Skeletal muscle tissue (tissue), 4 donors: ENCODE results near the gene GJC1. TPM values are rescaled to one million over a fixed set of nuclear protein-coding genes. Genes with fewer than 3 reads are reported as not detected.

Source experiments
- H3K27ac ChIP-seq: one replicate; pipeline ENCODE4 v1.7.0; 2013; ENCODE audit warnings: mild to moderate bottlenecking, low read depth, low read length, inconsistent platforms
- H3K27me3 ChIP-seq, 3 donors: one replicate each; pipeline ENCODE4 v1.7.0; 2013; ENCODE audit warnings: low read length in 3 of 3; ENCODE audit not compliant: control insufficient read depth in 3 of 3, insufficient read depth in 3 of 3
- H3K36me3 ChIP-seq, 3 donors: one replicate each; pipeline ENCODE4 v1.7.0; 2013; ENCODE audit warnings: low read length in 3 of 3; ENCODE audit not compliant: control insufficient read depth in 3 of 3, insufficient read depth in 3 of 3
- H3K4me1 ChIP-seq, 3 donors: one replicate each; pipeline ENCODE4 v1.7.0; 2013; ENCODE audit warnings: low read length in 3 of 3, mild to moderate bottlenecking in 3 of 3; ENCODE audit not compliant: control insufficient read depth in 3 of 3, insufficient read depth in 3 of 3
- H3K4me3 ChIP-seq, 3 donors: one replicate each; pipeline ENCODE4 v1.7.0; 2013; ENCODE audit warnings: low read length in 3 of 3
- H3K9ac ChIP-seq, 3 donors: one replicate each; pipeline ENCODE4 v1.7.0; 2013; ENCODE audit warnings: low read length in 3 of 3, mild to moderate bottlenecking in 3 of 3, moderate library complexity in 2 of 3, low read depth in 1 of 3
- H3K9me3 ChIP-seq, 3 donors: one replicate each; pipeline ENCODE4 v1.7.0; 2013; ENCODE audit warnings: low read length in 3 of 3; ENCODE audit not compliant: control insufficient read depth in 3 of 3
- total RNA-seq: library from RNA; depleted of rRNA; stranded (reverse); fragments of >200 nt; gene quantifications from one replicate; pipeline ENCODE4 v1.2.3, GENCODE V29; 2014
- donor health status: Osteomylitis.

The GJC1 gene
- total RNA-seq, 1 donor from 2014 or later = 24.5 TPM

DNA sequence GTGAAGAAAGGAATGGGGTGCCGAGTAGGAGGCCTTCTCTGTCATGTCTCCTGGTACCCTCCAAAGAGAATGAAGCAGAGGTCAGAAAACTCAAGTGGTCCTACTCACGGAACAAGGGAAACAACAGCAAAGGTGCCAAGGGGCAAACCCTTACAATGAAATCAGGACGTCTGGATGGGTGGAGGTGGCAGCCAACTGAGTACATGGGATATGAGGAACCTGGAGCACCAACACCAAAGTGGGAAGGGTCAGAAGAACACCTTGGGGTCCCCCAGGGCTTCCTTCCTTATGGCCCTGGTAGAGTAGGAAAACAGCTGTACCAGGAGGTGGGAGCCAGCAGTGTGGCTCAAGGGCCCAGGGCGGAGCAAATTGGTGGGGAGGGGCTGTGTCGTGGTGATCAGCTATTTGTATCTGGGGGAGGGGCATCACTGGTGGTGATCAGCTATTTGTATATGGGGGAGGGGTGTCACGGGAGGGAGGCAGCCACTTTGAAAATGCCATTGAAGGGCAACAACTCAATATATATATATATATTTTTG lies 18.2 kb upstream of the GJC1 start:
- Histone ChIP-seq H3K9me3 (no peaks in the 10 kb centered on the region), H3K9ac (peak overlapping the region in 1 of 3 donors; percentile 38), H3K4me3 (peak overlapping the region; percentile 13 to 36 (median 16)), H3K27me3 (peaks cover 0 to 3% (median 0%) of the 10 kb centered on the region in 3 donors), H3K4me1 (peaks cover 0 to 4% (median 4%) of the 10 kb centered on the region in 3 donors), H3K27ac (peak overlapping the region; percentile 30), H3K36me3 (peaks cover 20 to 28% (median 25%) of the 10 kb centered on the region in 3 donors)

DNA sequence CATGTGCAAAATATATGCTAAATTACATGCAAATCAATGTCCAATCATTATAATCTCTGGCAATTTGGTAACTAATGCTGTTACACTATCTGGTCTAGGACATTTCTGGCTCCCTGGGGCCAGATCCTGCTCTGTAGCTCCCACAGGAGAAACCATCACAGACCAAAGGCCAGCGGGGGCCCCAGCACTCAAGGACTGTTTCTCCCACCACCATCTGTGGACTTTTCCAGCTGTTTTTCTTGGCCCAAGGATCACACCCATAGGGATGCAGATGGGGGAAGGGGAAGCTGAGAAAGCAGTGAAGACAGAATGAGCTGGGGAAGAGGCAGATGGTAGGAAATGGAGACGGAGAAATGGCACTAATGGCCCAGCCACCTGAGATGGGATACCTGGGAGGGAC lies 17.5 kb upstream of the GJC1 start, which contains the start of gene HIGD1B:
Gene HIGD1B (plus strand): TSS at position 298 of the 400 bp plus-strand sequence. CDS start 270 bp downstream, outside the sequence.
- H3K27ac ChIP-seq = peak within 1 kb of the TSS; percentile 30
- H3K4me3 ChIP-seq = peak within 1 kb of the TSS; percentile 13 to 36 (median 16)
- H3K27me3 ChIP-seq = peaks cover 0 to 7% (median 0%) of the 10 kb centered on the region in 3 donors
- no peaks in the 10 kb centered on the region for H3K9me3 ChIP-seq
- H3K36me3 ChIP-seq = peaks cover 16 to 23% (median 18%) of the 10 kb centered on the region in 3 donors
- peaks cover 4 to 8% (median 4%) of the 10 kb centered on the region in 3 donors for H3K4me1 ChIP-seq
- peak within 1 kb of the TSS in 1 of 3 donors; percentile 38 for H3K9ac ChIP-seq

DNA sequence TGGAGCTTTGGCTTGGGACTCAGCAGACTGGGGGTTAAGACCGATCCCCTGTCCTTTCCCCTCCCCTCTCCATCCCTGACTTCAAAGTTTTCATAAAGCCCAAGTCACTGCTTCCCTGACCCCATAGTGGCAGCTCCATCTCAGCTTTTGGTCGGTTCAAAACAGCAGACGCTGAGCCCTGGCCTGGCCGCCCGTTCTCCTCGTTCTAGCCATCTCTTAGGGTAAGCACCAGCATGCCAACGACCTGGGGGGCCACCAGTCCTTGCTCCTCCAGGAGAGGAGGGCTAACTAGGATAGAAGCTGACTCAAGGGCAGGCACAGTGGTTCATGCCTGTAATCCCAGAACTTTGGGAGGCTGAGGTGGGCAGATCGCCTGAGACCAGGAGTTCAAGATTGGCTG lies 16.1 kb upstream of the GJC1 start:
- no peak overlapping the region for H3K27ac ChIP-seq

DNA sequence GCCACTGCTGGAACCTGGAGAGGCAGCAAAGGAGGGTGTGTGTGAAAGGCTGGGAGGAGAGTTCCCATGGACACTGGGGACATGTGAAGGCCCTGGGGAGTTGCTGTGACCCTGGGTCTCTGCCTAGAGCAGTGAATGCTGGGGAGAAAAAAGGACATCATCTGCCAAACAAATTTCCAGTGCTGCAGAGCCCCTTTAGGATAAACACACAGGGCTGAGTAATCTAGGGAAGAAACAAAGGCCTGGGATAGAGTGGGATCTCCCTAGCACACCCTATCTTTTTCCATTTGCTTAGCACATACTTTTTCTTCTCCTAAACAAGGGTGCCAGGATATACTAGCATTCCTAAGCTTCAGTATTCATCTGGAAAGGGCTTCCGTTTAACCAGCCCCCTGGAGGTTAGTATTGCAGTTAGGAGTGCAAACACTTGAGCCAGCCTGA lies 14.3 kb upstream of the GJC1 start:
- H3K9ac ChIP-seq = no peak overlapping the region
- no peaks in the 10 kb centered on the region for H3K36me3 ChIP-seq
- peaks cover 0 to 8% (median 0%) of the 10 kb centered on the region in 3 donors for H3K27me3 ChIP-seq
- no peak overlapping the region for H3K4me3 ChIP-seq
- peaks cover 0 to 6% (median 5%) of the 10 kb centered on the region in 3 donors for H3K4me1 ChIP-seq
- H3K27ac ChIP-seq = peak overlapping the region; percentile 25
- H3K9me3 ChIP-seq = no peaks in the 10 kb centered on the region

More for the DNA sequence above, 16.1 kb upstream of the GJC1 start:
- Histone ChIP-seq H3K9me3 (no peaks in the 10 kb centered on the region), H3K4me1 (peaks cover 4 to 9% (median 6%) of the 10 kb centered on the region in 3 donors), H3K27me3 (peaks cover 0 to 8% (median 0%) of the 10 kb centered on the region in 3 donors), H3K4me3 (no peak overlapping the region), H3K9ac (no peak overlapping the region), H3K36me3 (peaks cover 7 to 12% (median 8%) of the 10 kb centered on the region in 3 donors)

DNA sequence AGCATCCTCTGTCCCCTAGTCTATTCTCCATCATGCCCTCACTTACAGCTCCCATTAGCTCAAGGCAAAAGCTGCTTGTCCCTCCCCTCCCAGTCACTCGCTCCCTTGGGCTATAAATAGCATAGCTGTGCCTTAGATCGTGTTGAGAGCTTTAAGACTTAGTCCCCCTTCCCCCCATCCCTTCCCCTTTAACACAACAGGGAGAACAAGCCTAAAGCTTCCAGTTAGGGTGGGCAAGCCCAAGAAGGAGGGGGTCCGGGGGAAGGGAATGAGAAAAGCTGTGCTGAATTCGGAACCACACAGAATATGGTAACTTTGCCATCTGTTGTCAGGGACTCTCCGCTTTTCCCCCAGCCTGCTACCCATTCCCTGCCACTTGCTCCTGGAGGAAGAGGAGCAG lies 12.7 kb upstream of the GJC1 start:
- Histone ChIP-seq H3K27me3 (peaks cover 0 to 8% (median 0%) of the 10 kb centered on the region in 3 donors), H3K4me3 (no peak overlapping the region), H3K9ac (no peak overlapping the region), H3K4me1 (peaks cover 0 to 6% (median 5%) of the 10 kb centered on the region in 3 donors), H3K36me3 (no peaks in the 10 kb centered on the region), H3K27ac (no peak overlapping the region), H3K9me3 (no peaks in the 10 kb centered on the region)

DNA sequence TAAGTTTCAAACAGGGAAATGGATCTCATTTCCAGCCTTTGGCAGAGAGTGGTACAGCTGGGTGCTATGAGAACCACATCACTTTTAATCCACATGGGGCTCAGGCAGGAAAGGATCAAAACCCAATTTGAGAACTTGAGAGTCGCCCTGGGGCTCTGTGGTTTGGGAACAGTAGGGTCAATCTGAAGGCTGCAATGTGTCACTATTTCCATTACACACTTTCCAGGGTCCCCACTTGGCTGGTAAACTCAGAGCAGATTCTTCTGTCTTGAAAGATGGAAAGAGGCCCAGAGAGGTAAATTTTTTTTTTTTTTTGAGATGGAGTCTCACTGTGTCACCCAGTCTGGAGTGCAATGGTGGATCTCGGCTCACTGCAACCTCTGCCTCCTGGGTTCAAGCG lies 10.8 kb upstream of the GJC1 start:
- Histone ChIP-seq H3K36me3 (no peaks in the 10 kb centered on the region), H3K9ac (no peak overlapping the region), H3K27ac (no peak overlapping the region), H3K4me1 (peaks cover 0 to 6% (median 5%) of the 10 kb centered on the region in 3 donors), H3K27me3 (peaks cover 0 to 5% (median 0%) of the 10 kb centered on the region in 3 donors), H3K9me3 (no peaks in the 10 kb centered on the region), H3K4me3 (no peak overlapping the region)

DNA sequence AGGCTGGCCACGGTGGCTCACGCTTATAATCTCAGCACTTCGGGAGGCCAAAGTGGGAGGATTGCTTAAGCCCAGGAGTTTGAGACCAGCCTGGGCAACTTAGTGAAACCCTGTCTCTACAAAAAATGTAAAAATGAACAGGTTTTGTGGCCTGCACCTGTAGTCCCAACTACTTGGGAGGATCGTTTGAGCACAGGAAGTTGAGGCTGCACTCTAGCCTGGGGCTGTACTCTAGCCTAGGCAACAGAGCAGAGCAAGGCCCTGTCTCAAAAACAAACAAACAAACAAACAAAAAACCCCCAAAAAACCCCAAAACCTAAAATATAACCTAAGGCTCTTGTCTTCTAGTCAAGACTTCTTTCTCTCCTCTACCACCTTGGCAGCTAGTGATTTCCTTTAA lies 10.2 kb upstream of the GJC1 start:
- Histone ChIP-seq H3K4me3 (no peak overlapping the region), H3K27ac (no peak overlapping the region)

DNA sequence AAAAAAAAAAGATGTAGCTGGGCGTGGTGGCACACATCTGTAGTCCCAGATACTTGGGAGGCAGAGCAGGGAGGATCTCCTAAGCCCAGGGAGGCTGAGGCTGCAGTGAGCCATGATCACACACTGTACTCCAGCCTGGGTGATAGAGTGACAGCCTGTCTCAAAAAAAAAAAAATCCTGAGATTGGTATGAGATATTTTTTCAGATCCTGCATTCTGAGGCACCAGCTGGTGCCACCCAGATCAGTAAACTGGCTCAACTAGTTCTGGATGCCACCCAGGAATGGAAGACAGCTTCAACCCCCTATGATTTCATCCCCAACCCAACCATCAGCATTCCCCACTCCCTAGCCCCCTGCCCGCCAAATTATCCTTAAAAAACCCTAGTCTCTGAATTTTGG lies 7.1 kb upstream of the GJC1 start:
- no peak overlapping the region for H3K27ac ChIP-seq
- H3K9me3 ChIP-seq = no peaks in the 10 kb centered on the region
- H3K9ac ChIP-seq = no peak overlapping the region
- H3K4me1 ChIP-seq = no peaks in the 10 kb centered on the region
- no peak overlapping the region for H3K4me3 ChIP-seq
- H3K27me3 ChIP-seq = peaks cover 0 to 11% (median 11%) of the 10 kb centered on the region in 3 donors
- H3K36me3 ChIP-seq = no peaks in the 10 kb centered on the region

More for the DNA sequence above, 10.2 kb upstream of the GJC1 start:
- peaks cover 0 to 6% (median 5%) of the 10 kb centered on the region in 3 donors for H3K4me1 ChIP-seq
- H3K9ac ChIP-seq = no peak overlapping the region
- H3K36me3 ChIP-seq = no peaks in the 10 kb centered on the region
- H3K27me3 ChIP-seq = peaks cover 0 to 5% (median 0%) of the 10 kb centered on the region in 3 donors
- no peaks in the 10 kb centered on the region for H3K9me3 ChIP-seq

DNA sequence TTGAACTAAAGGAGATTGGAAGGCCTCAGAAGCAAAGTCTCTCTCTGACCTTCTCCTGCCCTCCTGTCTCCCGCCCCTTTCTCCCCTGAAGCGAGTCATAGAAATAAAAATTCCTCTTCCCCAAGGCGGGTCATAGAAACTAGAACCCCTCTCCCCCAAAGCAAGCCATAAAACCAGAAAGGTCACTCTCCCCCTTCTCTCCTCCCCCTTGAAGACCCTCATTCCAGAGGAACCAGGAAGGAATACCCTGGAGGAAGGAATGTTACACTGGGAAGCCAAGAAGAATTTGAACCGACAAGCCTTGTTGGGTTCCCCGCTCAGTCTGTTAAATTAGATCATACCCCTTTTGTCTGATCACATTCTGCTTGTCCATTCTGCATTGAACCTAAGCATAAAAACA lies 2.7 kb upstream of the GJC1 start:
- H3K9ac ChIP-seq = no peak overlapping the region
- H3K9me3 ChIP-seq = no peaks in the 10 kb centered on the region
- H3K4me1 ChIP-seq = peaks cover 0 to 4% (median 4%) of the 10 kb centered on the region in 3 donors
- peaks cover 28 to 46% (median 42%) of the 10 kb centered on the region in 3 donors for H3K27me3 ChIP-seq
- no peaks in the 10 kb centered on the region for H3K36me3 ChIP-seq
- H3K27ac ChIP-seq = no peak overlapping the region
- no peak overlapping the region for H3K4me3 ChIP-seq

DNA sequence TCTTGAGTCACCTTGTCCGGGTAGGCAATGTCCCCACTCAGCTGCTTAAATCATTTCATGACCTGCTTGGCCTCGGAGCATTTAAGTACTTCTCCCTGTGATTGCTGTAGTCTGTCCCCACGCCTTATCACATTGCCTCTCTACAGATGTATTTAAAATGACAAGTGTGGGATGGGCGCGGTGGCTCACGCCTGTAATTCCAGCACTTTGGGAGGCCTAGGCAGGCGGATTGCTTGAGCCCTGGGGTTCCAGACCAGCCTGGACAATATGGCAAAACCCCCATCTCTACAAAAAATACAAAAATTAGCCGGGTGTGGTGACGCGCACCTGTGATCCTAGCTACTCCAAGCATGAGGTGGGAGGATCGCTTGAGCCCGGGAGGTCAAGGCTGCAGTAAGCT lies 1.3 kb upstream of the GJC1 start:
- H3K27ac ChIP-seq = no peak overlapping the region
- peaks cover 36 to 54% (median 50%) of the 10 kb centered on the region in 3 donors for H3K27me3 ChIP-seq
- peaks cover 0 to 4% (median 4%) of the 10 kb centered on the region in 3 donors for H3K4me1 ChIP-seq
- no peak overlapping the region for H3K9ac ChIP-seq
- no peaks in the 10 kb centered on the region for H3K36me3 ChIP-seq
- peak overlapping the region in 1 of 3 donors; percentile 7 for H3K4me3 ChIP-seq
- no peaks in the 10 kb centered on the region for H3K9me3 ChIP-seq
